NCI-H82 treated with DMSO at 0.1 percent for 48 hours (cell line): Measurements from ENCODE around the gene NFAT5.
"Not testable (repeated sequence)": the region's sequence is repeated elsewhere in the genome, so short reads cannot be mapped to it uniquely, and the experiment has no call there.

ENCODE experiments used
- DNase-seq: peaks from one replicate; lab custom pipeline; 2025; ENCODE audit not compliant: unreplicated experiment; lab: John Stamatoyannopoulos, UW

The NFAT5 gene, protein sequence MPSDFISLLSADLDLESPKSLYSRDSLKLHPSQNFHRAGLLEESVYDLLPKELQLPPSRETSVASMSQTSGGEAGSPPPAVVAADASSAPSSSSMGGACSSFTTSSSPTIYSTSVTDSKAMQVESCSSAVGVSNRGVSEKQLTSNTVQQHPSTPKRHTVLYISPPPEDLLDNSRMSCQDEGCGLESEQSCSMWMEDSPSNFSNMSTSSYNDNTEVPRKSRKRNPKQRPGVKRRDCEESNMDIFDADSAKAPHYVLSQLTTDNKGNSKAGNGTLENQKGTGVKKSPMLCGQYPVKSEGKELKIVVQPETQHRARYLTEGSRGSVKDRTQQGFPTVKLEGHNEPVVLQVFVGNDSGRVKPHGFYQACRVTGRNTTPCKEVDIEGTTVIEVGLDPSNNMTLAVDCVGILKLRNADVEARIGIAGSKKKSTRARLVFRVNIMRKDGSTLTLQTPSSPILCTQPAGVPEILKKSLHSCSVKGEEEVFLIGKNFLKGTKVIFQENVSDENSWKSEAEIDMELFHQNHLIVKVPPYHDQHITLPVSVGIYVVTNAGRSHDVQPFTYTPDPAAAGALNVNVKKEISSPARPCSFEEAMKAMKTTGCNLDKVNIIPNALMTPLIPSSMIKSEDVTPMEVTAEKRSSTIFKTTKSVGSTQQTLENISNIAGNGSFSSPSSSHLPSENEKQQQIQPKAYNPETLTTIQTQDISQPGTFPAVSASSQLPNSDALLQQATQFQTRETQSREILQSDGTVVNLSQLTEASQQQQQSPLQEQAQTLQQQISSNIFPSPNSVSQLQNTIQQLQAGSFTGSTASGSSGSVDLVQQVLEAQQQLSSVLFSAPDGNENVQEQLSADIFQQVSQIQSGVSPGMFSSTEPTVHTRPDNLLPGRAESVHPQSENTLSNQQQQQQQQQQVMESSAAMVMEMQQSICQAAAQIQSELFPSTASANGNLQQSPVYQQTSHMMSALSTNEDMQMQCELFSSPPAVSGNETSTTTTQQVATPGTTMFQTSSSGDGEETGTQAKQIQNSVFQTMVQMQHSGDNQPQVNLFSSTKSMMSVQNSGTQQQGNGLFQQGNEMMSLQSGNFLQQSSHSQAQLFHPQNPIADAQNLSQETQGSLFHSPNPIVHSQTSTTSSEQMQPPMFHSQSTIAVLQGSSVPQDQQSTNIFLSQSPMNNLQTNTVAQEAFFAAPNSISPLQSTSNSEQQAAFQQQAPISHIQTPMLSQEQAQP (N-terminal part only)

DNA sequence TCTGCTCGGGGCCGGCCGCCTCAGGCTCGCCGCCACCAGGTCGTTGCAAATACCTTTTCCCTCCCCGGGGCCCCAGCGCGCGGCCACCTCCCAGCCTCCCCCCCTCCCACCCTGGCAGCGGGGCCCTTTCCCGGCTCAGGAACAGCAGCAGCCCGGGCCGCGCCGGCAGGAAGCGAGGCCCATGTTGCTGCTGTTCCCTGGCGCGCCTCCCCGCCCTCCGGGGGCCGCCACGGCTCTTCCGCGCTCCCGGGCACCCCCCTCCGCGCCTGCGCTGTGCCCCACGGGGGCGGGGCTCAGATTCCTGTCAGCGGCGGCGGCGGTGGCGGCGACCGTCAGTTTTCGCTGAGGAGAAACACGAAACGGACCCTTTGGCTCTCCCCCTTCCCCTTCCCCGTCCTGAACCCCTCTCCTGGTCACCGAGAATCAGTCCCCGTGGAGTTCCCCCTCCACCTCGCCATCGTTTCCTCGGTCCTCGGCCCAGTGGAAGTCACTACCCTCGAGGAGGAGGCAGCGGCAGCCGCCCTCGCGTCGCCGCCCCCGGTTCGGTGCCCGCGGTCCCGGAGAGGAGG lies at the start of gene NFAT5:
TSS of gene NFAT5 (plus strand) at position 296 of the 569 bp plus-strand sequence. CDS start 336 bp downstream, outside the sequence.
- peak; percentile 44 for DNase-seq

DNA sequence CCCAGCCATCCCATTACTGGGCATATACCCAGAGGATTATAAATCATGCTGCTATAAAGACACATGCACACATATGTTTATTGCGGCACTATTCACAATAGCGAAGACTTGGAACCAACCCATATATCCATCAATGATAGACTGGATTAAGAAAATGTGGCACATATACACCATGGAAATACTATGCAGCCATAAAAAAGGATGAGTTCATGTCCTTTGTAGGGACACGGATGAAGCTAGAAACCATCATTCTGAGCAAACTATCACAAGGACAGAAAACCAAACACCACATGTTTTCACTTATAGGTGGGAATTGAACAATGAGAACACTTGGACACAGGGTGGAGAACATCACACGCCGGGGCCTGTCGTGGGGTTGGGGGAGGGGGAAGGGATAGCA lies 47.9 kb upstream of the NFAT5 start:
- not testable (repeated sequence) for DNase-seq

DNA sequence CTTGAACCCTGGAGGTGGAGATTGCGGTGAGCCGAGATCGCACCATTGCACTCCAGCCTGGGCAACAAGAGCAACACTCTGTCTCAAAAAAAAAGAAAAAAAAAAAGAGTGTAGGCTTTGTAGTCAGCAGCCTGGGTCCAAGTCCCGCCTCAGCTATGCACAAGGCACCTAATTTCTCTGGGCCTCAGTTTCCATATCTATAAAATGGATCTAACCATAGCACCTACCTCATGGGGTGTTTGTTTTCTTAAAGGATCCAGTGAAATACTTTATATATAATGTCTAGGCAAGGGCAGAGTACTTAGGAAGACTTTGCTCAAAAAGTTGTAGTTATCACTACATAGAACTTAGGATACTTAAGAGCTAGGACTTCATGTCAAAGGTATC lies 45.4 kb upstream of the NFAT5 start:
- no peak for DNase-seq

DNA sequence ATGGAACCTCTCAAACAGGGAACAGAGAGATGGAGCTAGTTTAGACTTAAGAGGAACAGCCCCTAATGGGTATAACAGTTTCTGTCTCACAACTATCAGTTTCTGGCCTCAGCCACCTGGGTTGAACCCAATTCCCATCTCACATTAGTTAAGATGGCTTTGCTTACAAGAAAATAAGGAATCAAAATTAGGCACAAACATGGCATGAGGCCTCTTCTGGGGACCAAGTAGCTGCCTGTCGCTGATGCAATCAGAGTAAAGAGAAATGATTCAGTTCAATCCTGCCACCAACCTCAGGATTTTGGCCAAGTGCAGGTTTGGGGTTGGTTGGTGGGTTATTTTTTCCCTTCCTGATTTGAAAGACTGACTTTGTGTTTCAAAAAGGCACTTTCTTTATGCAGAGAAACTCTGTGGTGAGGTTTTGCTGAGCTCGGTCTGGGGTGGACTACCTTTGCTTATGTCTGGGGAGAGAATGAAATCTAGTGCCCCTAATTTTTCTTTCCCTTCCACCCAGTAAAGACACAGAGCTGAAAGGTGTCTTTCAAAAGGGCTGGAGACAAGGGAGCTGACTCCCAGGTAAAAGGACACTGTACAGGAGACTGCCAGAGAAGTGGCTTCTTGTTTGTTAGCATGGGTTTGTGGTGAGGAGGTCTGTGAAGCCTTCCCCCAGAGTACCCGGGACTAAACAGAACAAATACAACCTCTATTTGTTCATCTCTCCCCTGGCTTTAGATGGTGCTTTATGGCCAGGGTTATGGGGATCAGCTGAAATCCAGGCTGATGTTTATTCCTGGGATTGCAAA lies 44.8 kb upstream of the NFAT5 start:
- no peak for DNase-seq

DNA sequence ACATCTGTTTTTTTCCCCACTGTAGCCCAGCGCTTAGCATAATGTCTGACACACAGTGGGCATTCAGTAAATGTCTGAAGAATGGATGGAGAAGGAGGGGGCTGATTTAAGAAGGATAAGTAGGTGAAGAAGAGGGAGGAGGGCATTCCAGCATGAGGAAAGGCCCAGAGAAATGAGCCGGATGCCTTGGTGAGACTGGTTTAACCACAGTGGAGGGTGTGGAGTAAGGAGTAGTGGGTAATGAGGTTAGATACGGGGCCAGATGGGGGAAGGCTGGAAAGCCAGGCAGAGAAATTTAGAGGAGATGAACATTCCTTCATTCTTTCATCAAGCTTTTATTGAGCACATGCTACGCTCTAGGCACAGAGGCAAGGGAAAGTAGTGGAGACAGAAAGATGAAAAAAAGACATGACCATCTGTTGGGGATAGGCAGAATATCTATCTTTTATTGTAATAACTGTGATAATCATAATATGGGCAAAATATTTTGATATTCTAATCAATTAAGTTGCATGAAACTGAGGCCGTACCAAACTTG lies 43.7 kb upstream of the NFAT5 start:
- DNase-seq = no peak

DNA sequence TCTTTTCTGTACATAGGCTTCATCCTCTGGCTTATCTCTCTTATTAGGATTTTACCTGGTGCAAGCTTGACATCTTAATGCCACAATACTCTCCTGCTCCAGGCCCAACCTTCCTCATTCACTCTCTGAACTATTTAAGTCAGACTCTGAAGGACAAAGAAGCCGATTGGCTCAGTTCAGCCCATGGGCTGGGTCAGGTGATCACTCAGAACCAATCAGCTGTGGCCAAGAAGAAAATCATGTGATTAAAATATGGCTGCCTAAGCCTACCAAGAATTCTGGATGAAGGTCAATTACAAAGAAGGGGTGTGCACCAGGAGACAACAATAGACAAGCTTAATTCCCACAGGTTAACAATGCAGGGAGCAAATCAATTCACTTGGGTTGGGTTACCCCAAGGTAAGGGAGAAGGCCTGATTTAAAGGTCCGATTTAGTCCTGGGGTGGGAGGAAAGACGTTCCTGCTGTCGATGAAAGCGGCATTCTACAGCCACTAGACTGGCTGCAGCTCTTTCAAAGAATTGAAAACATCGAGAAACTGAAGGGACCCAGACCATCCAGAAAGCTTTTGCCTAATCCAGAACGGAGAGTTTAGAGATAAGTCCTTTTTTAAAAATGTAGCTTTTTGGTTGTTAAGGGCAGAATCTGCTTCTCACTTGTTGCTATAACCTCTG lies 42.9 kb upstream of the NFAT5 start:
- no peak for DNase-seq

DNA sequence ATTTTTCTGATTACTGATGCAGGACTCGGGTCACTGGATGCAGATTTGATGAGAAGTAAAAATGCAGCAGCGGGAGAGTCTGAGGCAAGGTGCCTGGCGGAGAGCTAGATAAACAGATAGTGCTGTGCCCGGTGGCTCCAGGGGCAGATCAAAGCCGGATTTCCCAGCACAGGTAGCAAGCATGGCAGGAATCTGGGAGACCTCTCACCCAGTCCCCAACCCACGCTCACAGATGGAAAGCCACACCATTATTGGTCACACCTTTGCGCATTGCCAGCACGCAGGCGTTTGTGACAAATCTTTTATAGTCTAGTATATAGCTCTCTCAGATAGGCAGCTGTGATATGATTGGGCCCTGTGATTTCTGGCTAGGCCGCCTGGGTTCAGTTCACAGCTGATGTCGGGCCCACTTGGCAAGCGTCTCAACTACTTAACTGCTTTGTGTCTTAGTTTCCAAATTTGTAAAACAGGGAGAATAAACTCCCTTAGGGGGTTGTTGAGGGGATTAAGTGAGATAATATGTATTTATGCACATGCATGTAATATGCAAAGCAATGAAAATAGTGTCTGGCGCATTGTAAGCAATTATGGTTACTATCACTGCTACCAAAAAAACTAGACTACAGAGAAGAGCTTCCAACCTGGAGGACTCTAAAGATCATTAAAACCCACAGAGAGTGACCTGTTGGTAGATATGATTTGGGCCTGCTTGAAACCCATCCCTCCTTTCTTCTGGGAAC lies 42.0 kb upstream of the NFAT5 start:
- DNase-seq = no peak

DNA sequence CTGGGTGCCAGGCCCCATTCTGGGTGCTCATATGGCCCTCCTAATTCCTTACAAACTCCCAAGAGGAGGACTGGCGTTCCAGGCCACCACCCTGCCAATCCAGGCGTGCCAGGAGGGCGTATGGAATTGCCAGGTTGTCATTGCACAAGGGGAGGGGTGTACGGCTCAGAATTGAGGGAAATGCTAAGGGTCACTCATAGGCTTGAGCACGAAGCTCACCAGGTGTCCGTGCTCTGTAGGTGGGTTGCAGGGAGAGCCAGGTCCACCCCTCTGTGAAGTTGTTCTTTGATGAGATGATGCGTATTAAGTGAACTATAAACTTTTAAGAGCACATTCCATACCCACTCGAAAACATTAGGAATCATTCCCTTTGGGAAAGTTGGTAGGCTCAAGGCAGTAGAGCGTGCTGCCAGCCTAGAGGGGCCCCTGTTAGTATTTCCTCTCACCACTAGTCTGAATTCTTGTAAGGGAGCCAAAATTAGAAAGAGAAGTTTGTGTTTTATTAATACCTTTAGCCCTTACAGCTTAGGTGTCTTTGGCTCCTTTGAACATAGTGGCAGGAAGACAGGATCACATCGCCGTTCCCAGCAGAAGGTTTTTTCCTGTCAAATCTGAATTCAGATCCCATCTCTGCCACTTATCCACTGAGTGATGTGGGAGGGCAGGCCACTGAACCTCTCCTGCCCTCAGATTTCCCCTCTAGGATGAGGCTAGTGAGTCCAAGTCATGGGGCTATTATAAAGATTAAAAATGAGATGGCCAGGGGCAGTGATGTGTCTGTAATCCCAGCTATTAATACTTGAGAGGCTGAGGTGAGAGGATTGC lies 38.7 kb upstream of the NFAT5 start:
- no peak for DNase-seq

DNA sequence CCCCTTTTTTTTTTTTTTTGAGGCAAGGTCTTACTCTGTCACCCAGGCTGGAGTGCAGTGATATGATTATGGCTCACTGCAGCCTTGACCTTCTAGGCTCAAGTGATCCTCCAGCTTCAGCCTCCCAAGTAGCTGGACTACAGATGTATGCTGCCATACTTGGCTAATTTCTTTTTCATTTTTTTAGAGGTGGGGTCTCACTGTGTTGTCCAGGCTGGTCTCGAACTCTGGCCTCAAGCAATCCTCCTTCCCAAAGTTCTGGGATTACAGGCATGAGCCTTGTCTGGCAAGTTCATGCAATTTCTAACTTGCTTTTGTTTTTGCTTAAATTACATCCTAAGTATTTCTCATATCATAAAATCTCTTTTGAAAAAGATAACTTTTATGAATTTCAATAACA lies 33.8 kb upstream of the NFAT5 start:
- DNase-seq = no peak

DNA sequence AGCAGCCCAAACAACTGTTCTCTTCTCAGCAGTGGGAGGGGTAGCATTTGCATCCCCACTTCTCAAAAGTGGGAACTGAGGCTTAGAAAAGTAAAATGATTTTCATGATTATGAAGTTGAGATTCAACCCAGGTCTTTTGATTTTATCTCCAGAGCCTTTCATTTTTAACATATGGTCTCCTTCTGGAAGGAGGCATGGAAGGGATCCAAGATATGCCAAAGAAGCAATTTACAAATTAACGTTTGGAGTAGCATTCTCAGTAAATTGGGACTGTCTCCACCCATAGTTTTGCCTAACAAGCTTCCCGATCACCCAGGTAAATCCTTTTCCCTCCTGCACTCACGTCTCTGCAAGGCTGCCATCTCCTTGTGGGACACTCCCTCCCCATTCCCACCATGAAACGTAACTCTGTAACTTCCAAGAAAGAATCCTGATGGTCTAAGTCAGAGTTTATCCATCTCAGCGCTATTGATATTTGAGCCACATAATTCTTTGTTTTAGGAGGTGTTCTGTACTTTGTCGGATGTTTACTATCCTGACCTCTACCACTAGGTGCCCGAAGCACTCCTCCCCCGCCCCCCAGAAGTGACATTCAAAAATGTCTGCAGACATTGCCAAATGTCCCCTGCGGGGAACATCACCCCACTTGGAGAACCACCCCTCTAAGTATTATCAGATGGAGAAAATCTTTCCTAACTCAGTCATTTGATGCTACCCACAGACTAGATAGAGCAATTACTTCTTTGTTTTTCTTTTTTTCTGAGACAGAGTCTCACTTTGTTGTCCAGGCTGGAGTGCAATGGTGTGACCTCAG lies 32.9 kb upstream of the NFAT5 start:
- no peak for DNase-seq

DNA sequence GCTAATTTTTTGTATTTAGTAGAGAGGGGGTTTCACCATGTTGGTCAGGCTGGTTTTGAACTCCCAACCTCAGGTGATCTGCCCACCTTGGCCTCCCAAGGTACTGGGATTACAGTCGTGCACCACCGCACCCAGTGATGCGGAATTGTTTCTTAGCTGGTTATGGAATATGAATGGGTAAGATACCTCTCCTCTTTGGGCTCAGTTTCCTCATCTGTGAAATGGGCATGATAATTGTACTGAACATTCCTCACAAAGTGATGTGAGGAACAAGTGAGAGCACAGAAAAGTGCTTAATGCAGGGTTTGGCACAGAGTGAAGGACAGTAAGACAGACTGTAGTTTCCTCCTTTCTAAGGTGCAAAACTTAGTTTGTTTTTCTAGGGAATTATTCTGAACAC lies 31.0 kb upstream of the NFAT5 start:
- DNase-seq = no peak

DNA sequence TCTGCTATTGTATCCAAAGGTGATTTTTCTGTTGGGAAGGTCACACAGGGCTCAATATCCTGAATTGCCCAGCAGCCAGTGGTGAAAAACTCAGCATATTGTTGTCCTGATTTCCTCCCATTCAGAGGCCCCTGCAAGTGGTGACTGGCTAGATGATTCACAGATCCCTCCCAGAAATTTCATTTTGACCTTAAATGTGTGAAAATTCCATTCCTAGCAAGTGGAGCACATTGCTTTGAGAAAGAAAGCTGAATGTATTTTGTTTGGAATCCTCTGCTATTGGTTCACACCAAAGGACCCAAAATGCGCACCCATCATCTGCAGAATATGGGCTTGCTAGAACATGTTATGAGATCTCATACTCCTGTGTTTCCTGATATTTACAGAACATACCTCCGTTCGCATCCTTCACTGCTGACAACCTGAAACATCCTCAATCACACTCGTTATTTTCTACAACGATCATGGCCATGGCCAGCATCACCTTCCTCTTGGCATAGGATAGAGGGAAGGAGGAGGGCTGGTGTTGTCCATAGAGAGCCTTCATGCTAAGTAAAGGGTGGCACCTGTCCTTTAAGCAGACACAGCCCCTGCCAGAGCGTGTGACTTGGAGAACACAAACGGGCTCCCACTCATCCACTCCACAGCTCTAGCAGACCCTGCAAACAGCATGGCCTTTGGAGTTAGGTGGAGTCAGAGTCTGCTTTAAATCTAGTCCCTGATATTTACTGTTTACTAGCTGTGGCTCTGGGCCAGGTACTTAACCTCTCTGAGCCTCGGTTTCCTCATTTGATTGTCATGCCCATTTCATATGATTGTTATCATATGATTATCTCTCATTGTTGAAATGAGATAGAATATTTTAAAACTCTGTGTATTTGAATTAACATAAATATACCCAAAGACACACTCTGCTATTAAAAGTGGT lies 30.4 kb upstream of the NFAT5 start:
- DNase-seq = no peak

DNA sequence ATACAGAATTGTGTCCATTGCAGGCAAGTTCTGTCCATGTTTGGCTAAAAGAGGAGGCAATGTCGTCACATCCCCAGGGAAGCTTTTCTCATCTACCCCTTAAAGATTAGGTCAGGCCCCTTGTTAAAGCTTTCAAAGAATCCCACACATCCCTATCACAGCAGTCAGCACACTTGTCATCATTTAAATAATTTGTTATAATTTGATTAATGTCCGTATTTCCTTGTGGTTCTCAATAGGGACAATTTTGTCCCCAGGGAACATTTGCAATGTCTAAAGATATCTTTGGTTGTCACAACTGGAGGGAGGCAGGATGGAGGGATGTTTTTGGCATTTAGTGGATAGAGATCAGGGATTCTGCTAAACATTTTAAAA lies 28.1 kb upstream of the NFAT5 start:
- DNase-seq = no peak

DNA sequence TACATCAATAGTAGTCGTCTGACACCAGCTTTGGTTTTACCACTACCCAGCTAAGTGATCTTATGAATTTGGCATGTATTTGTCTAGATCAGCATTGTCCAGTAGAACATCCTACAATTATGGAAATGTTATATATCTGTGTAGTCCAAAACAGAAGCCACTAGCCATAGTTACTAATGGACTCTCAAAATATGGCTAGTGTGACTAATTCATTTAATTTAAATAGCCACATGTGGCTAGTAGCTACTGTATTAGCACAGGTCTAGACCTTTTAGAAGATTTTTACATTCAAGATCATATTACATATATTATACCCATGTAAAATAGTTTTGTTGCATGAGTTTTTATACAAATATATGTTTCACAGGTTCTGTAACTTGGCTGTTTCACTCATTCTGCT lies 27.0 kb upstream of the NFAT5 start:
- DNase-seq = no peak

DNA sequence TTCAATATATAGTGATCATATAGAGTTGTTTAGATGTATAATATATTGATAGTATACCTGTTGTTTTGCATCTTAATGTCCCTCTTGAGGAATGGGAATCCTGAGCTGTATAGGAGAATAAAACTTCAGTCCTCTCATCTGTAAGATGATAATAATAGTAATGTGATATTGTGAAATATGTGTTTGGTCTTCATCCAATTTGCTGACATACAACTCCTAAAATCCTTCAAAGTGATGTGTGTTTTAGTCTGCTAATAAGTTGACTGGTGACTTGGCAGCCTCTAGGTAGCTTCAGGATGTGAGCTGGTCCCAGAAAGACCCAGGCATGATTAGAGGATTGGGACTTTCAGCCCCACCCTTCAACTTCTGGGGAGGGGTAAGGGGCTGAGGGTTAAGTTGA lies 22.8 kb upstream of the NFAT5 start:
- no peak for DNase-seq

DNA sequence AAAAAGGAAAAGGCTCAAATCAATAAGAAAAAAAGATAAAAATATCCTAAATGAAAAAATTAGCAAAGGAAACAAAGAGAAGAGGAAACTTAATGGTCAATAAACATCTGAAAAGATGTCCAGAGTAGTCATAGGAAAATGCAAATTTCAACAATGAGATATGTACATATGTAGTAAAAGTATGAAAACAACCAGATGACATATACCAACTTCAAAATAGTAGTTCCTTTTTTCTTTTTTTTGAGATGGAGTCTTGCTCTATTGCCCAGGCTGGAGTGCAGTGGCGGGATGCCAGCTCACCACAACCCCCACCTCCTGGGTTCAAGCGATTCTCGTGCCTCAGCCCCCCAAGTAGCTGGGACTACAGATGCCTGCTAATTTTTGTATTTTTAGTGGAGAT lies 21.7 kb upstream of the NFAT5 start:
- no peak for DNase-seq
